GM21360 (cell line): ENCODE data around the gene DNAH3.
"Not testable (repeated sequence)": the region's sequence is repeated elsewhere in the genome, so short reads cannot be mapped to it uniquely, and the experiment has no call there.

Experiments
- ATAC-seq: cut with Tn5 transposase; IDR thresholded peaks from one replicate; pipeline ENCODE4 v1.9.1; 2021; ENCODE audit warnings: mild to moderate bottlenecking, moderate library complexity; ENCODE audit not compliant: unreplicated experiment

The DNAH3 gene

GRCh38 chr16:21130811-21131210, 19.8 kb downstream of the DNAH3 start:
- no peak for ATAC-seq

DNA sequence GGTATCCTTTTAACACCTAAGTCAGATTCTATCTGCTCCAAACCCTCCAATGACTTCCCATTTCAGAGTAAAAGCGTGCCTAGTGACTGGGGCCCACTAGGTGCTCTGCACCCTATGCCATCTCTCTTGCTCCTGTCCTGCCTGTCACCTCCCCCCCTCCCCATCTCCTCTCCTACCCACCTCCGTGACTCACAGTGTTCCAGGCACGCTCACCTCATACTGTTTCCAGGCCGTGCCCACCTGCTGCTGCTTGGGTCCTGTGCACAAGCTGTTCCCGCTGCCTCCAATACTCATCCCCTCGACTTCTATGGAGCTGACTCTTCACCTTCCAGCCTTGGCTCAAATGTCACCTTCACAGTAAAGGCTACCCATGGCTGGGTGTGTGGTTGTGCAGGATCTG, 21.7 kb downstream of the DNAH3 start:
- no peak for ATAC-seq

DNA sequence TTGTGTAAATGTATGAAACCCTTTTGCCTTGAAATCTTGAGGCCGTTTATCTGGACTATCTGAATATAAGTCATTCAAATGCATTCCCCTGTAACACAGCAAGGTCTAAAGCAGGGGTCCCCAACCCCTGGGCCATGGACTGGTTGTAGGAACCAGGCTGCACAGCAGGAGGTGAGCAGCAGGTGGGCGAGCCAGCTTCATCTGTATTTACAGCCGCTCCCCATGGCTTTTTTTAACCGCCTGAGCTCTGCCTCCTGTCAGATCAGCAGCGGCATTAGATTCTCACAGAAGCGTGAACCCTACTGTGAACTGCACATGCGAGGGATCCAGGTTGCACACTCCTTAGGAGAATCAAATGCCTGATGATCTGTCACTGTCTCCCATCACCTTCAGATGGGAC, 24.1 kb downstream of the DNAH3 start:
- no peak for ATAC-seq

- no peak for ATAC-seq
These were observed 25.5 kb downstream of the DNAH3 start for GRCh38 chr16:21125191-21125590.

GRCh38 chr16:21120976-21121520, 29.6 kb downstream of the DNAH3 start:
- no peak for ATAC-seq

GRCh38 chr16:21117567-21117966, 33.1 kb downstream of the DNAH3 start:
- ATAC-seq, result no peak

DNA sequence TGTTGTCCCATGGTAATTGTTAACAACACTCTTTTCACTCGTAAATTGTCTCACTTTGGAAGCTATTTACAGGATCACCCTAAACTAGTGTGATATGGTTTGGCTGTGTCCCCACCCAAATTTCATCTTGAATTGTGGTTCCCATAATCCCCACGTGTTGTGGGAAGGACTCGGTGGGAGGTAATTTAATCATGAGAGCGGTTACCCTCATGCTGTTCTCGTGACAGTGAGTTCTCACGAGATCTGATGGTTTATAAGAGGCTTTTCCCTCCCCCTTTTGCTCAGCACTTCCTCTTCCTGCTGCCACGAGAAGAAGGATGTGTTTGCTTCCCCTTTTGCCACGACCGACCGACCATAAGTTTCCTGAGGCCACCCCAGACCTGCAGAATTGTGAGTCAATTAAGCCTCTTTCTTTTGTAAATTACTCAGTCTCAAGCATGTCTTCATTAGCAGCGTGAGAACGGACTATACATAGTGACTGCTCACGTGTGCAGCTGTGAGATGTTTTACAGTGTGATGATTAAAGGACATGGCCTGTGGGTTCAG, 34.4 kb downstream of the DNAH3 start:
- no peak for ATAC-seq

- not testable (repeated sequence) for ATAC-seq
These were observed 35.1 kb downstream of the DNAH3 start for GRCh38 chr16:21115551-21115950.

- ATAC-seq, result no peak
These were observed 46.4 kb downstream of the DNAH3 start for GRCh38 chr16:21103941-21104860.

- ATAC-seq, result no peak
These were observed 48.8 kb downstream of the DNAH3 start for GRCh38 chr16:21101631-21102420.

DNA sequence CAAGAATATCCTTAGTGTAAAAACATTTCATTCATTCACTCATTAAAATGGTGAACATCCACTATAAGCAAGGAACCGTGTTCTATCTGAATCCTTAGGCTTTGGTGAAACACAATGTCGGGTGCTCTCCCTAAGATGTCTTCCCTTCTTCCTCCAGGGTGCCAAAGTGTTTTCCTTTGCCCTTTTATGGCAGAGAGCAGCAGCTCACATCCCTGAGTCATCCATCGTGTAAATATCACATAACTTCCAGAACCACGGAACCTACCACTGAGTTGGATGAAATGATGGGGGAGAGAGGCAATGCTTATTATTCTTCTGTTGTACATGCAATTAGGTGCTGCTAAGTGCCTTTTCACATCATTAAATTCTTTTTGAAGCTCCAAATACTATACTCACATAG, 50.2 kb downstream of the DNAH3 start:
- no peak for ATAC-seq

DNA sequence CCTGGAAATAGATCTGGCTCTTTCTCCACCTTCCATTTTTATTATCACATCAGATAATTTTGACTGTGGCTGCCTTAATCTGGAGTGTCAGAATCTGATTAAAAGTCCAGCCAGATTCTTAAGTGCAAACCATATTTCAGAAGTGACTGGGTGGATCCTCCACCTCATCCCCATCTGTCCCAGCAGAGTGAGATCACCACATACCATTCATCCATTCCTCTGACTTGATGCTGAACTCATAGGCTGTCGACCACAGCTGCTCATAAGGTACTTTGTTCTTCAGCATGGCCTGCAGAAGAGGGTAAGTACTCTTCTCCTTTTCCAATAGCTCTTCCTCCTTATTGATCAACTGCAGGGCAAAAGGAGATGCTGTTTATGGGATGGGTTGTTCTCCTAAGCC, 53.5 kb downstream of the DNAH3 start:
- no peak for ATAC-seq

DNA sequence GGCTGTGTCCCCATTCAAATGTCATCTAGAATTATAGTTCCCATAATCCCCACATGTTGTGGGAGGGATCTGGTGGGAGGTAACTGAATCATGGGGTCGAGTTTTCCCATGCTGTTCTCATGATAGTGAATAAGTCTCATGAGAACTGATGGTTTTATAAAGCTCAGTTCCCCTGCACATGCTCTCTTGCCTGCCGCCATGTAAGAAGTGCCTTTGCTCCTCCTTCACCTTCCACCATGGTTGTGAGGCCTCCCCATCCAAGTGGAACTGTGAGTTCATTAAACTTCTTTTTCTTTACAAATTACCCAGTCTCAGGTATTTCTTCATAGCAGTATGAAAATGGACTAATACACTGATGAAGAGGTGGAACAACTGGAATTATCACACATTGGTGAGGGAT, 55.9 kb downstream of the DNAH3 start:
- ATAC-seq, result not testable (repeated sequence)

- no peak for ATAC-seq
These were observed 57.7 kb downstream of the DNAH3 start for GRCh38 chr16:21092951-21093350.

DNA sequence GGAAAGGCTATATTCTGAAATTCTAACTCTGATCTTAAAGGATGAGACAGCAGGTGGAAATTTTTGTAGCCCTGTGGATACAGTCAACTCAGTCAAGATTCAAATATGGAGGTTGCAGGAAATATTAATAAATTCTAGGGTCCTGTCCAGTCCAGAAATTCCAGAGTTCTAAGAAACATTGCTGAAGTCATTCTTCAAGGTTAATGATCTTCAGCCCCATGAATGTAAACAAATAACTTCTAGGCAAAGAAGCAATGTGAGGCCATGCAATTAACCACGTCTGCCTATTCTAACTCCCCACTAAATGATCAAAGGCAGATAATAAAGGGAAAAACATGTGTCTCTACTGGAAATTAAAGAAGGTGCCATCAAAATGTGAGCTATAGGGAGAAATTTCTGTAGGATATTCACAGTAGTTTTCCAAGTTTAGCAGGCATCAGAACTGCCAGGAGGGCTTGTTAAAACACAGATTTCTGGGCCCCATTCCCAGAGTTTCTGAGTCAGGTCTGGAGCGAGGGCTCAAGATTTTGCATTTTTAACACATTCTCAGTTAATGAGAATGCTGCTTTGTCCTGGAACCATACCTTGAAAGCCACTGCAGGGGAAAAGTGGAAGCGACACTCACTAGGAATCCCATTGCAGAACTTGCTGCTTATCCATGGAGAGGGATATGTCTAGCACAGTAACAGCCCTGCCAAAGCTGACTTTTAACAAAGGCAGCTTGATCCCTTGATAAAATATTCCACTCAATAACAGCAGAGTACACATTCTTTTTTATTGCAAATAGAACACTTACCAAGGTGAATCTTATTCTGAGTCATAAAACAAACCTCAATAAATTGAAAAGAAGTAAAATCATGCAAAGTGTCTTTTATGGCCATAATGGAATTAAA, 61.8 kb downstream of the DNAH3 start:
- ATAC-seq, result no peak

DNA sequence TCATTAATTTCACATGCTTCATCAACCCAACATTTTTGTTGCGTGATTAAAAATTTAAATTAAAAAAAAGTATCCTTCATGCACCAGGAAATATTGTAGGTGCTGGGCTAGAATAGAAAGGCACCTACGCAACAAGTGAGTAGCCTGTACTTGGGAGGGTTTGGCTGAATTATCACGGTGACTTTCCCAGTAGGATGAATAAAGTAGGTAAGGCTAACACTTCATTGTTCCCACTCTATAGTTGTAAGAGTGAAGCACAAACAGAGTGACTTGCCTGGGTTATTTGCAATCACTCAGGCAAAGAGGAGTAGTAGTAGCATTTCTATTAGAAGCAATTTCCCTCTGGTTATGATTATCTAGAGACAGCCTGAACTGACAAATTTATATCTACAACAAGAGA, 62.5 kb downstream of the DNAH3 start:
- no peak for ATAC-seq

- no peak for ATAC-seq
These were observed 65.9 kb downstream of the DNAH3 start for GRCh38 chr16:21084631-21085225.

- ATAC-seq, result no peak
These were observed 66.8 kb downstream of the DNAH3 start for GRCh38 chr16:21083729-21084268.

DNA sequence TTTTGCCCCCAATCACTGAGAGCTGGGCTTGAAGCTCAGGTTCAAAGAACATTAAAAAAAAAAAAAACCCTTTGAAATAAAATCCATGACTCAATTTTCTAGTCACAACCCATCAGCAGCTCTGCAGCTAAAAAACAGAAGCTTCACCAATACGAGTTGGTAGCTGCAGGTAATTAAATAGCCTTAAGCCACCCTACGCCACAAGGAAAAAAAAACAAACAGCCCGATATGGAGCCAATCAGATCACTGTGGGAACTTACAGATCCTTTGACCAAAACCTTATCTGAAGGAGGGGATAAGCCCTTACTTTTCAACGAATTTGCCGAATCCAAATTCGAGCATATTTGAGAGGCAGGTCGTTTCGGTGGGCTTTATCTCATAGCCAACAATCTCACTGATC, 69.3 kb downstream of the DNAH3 start:
- ATAC-seq, result no peak

- no peak for ATAC-seq
These were observed 72.1 kb downstream of the DNAH3 start for GRCh38 chr16:21078563-21078962.
